COLO668 (cell line): Measurements from ENCODE around the gene TNFSF15.

Source experiments
- DNase-seq: peaks from one replicate; lab custom pipeline; 2025; ENCODE audit not compliant: unreplicated experiment; lab: John Stamatoyannopoulos, UW

The TNFSF15 gene

GRCh38 chr9:114805670-114806525, at the start of gene TNFSF15:
TNFSF15 (minus strand) TSS chr9:114806039; CDS start chr9:114806012, 27 bp downstream.
- DNase-seq: peak; percentile 72

DNA sequence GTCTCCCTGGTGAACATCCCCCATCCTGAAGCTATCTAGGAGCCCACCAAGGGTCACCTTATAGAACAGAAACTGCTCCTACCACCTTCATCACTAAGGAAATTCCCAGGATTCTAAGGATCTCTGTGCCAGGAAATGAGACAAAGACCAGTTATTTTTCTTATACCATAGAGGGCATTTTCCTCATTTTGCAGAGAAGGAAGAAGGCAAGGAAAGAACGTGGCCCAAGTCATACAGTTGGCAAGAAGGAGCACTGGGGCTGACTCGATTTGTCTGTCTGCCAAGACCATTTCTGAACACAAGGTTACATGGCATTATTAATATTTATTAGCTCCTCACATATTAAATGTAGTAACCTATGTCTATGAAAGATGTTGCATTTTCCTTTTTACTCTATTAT, 49.6 kb upstream of the TNFSF15 start:
- DNase-seq: no peak

GRCh38 chr9:114854736-114855355, 49.0 kb upstream of the TNFSF15 start:
- no peak for DNase-seq

DNA sequence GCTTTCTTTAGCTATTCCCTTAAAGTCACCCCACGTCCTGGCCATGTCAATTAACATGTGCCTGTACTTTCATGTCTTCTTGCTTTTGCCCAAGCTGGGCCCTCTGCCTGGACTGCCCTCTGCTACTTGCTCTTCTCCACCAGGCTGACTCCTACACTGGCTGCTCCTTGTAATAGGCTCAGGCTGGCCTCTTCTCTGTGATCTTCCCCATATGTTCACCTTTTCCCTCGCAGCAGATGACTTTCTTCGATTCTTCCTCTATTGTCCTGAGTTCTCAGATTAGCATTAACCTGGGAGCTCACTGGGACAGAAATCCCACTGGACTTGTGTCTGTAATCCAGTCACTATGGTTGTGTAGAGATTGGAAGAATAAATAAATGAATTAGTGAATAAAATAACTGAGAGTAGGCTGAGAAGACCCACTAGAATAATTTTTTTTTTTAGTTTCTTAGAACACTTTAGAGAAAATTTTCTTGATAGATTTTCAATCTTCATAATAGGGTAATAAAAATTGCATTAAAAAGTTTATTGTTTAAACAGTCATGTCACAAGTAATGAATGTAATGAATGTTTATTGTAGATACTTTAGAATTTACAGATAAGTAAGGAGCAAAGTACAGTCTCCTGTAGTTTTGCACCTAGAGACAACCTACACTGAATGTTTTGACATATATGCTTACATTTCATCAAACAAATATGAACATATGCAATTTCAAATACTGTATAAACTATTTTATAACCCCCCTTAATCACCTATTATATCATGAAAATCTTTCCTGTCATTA, 47.4 kb upstream of the TNFSF15 start:
- no peak for DNase-seq

GRCh38 chr9:114852050-114852594, 46.3 kb upstream of the TNFSF15 start:
- no peak for DNase-seq

- DNase-seq: no peak
Measured at GRCh38 chr9:114851306-114851705, 45.5 kb upstream of the TNFSF15 start.

- DNase-seq: no peak
Measured at GRCh38 chr9:114850871-114851270, 45.0 kb upstream of the TNFSF15 start.

GRCh38 chr9:114849450-114849849, 43.6 kb upstream of the TNFSF15 start:
- DNase-seq: no peak

DNA sequence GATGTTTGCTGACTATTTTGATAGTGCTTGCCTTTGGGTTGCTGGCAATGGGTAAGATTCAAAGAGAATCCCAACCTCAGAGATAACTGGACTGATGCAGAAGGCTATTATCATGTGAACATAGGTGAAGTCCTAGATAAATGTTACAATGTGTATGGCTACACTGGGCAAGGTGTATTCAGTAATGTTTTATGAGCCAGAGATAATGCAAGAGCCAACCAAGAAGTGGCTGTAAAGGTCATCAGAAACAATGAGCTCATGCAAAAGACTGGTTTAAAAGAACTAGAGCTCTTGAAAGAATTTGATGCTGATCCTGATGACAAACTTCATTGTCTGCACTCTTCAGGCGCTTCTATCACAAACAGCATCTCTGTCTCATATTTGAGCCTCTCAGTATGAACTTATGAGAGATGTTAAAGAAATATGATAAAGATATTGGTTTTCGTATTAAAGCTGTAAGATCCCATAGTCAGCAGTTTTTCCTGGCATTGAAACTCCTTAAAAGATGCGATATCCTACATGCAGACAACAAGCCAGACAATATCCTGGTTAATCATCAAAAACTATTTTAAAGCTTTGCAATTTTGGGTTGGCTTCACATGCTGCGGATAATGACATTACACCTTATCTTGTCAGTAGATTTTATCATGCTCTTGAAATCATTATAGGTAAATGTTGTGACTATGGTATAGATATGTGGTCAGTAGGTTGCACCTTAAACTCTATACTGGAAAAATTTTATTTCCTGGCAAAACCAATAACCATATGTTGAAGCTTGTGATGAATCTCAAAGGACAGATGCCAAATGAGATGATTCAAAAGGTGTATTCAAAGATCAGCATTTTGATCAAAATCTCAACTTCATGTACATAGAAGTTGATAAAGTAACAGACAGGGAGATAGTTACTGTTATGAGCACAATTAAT, 41.9 kb upstream of the TNFSF15 start:
- no peak for DNase-seq

- DNase-seq: no peak
Measured at GRCh38 chr9:114845373-114845772, 39.5 kb upstream of the TNFSF15 start.

DNA sequence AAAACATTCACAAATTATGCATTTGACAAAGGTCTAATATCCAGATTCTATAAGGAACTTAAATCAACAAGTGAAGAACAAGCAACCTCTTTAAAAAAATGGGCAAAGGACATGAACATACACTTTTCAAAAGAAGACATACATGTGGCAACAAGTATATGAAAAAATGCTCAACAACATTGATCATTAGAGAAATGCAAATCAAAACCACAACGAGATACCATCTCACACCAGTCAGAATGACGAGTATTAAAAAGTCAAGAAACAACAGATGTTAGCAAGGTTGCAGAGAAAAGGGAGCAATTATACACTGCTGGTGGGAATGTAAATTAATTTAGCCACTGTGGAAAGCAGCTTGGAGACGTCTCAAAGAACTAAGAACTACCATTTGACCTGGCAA, 38.9 kb upstream of the TNFSF15 start:
- no peak for DNase-seq

DNA sequence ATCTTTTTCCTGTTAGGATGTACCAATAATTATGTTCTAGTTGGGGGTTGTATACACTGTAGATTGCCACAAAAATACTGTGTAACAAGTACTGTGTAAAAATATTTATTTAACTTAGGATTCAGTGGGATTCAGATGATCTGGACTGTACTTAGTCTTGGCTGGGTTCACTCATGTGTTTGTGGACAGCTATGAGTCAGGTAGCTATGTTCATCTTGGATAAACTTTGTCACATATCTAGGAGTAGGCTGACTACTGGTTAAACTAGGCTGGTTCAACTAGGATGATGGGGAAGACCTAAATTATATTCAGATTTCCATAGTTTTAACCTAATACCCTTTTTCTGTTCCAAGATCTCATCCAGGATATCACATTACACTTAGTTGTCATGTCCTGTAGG, 32.1 kb upstream of the TNFSF15 start:
- no peak for DNase-seq

- DNase-seq: no peak
Measured at GRCh38 chr9:114836769-114837168, 30.9 kb upstream of the TNFSF15 start.

- no peak for DNase-seq
Measured at GRCh38 chr9:114834386-114834785, 28.5 kb upstream of the TNFSF15 start.

- peak; percentile 15 for DNase-seq
Measured at GRCh38 chr9:114830546-114830945, 24.7 kb upstream of the TNFSF15 start.

DNA sequence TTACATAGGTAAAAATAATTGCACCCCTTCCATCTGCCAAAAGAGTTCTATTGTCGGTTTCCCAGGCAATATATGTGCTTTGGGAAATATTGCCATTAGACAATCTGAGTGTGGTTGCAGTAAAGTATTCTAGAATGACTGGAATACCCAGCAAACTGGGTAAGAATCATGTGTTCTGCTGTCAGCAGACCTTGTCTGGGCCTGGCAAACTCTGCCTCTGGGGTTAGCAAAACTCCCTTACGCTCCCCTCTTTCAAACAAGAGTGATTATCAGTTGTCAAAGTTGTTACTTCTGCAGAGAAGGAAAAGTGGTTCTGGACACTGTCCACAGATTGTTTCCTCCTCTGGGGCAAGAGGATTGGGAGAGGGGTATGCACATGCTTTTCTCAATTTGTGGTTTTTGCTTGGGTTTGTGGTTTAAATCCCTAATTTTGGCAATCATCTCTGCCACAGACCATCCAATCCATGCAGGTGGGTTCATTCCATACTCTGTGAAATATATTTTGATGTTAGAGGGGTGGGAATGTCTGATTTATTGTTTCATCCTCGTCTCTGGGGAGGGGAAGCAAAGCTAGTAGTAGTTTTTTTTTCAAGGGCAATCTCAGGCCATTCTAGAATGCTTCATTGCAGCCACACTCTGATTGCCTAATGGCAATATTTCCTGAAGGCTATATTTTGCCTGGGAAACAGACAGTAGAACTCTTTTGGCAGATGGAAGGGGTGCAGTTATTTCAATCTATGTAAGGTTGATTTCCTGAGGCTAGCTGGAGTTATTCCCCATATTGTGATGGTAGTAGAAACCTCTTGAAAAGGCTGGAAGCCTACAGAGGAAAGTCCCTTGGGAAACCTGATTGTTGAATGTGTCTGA, 24.0 kb upstream of the TNFSF15 start:
- DNase-seq: no peak

- no peak for DNase-seq
Measured at GRCh38 chr9:114828303-114828650, 22.4 kb upstream of the TNFSF15 start.

DNA sequence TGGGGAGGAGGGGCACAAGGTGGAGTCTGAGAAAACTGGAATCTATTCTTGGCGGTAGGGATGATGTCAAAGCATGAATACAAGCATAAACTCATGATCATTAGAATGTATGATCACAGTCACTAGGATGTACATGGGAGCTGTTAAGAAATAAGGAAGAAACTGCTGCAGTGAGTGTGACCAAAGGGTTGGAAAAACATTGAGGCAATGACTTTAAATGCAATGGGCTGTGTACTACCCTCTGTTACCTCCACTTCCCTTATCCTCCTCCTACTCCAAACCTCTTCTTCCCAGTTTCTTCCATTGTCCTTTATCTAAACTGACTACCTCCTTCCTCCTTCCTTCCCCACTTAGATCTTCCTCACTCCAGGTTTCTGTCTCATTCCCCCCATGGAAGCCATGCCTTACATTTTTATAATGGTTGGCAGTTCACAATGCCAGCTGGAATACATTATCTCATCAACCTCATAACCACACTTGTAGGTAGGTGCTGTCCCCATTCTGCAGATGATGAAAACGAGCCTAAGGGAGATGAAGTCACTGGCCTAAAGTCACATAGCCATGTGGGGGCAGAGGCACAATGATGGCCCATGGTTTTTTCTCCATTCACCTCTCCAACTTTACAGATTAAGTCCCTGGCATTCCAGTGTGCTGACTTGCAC, 21.9 kb upstream of the TNFSF15 start:
- no peak for DNase-seq

GRCh38 chr9:114826431-114826830, 20.6 kb upstream of the TNFSF15 start:
- no peak for DNase-seq
